SK-N-SH (cell line): Measurements from ENCODE around the gene PCDHA8. TPM values are rescaled to one million over a fixed set of nuclear protein-coding genes. Genes with fewer than 3 reads are reported as not detected.

Source experiments
- CTCF ChIA-PET: fragments of 300-600, 350-600 bp; formaldehyde crosslinking; extraction: SDS; loops from one replicate; lab custom pipeline; 2021; lab: Yijun Ruan, JAX
- POLR2A ChIA-PET: fragments of 350-600 bp; sonication (Branson Sonifier 250); formaldehyde crosslinking; extraction: SDS; loops from one replicate; lab custom pipeline; 2020; ENCODE audit warnings: antibody characterized with exemption, inconsistent platforms; lab: Yijun Ruan, JAX
- DNase-seq: peaks from one replicate; pipeline ENCODE4 v3.0.0; 2012
- H2AFZ ChIP-seq: fragments of 200-600 bp; sonication (generic); 2 replicates; pipeline ENCODE4 v1.8.1; 2016; ENCODE audit warnings: antibody characterized with exemption, mild to moderate bottlenecking, low read depth
- H3F3A ChIP-seq: fragments of 200-600 bp; sonication (generic); replicated peaks from 2 replicates; pipeline ENCODE3; 2016; ENCODE audit warnings: antibody characterized with exemption, mild to moderate bottlenecking; ENCODE audit not compliant: insufficient read depth
- H3K27ac ChIP-seq, 2 experiments: fragments of 200-500 bp in 1 of 2; fragments of 200-600 bp in 1 of 2; sonication (Bioruptor generic) in 1 of 2; sonication (generic), shearing (Covaris generic) in 1 of 2; 2 replicates each; pipeline versions ENCODE4 v1.5.1 to v1.6.1; 2014 to 2016; ENCODE audit warnings: low read depth in 2 of 2, inconsistent platforms in 1 of 2, low read length in 1 of 2, mild to moderate bottlenecking in 1 of 2, mixed read lengths in 1 of 2
- H3K27me3 ChIP-seq: fragments of 200-600 bp; sonication (generic), shearing (Covaris generic); 2 replicates; pipeline ENCODE4 v1.6.1; 2016; ENCODE audit warnings: mixed run types; ENCODE audit not compliant: insufficient read depth
- H3K36me3 ChIP-seq, 2 experiments: fragments of 200-500 bp in 1 of 2; fragments of 200-600 bp in 1 of 2; sonication (Bioruptor generic) in 1 of 2; sonication (generic) in 1 of 2; replicated peaks in 1 of 2; 2 replicates each; pipeline versions ENCODE3 to v1.5.1; 2014 to 2016; ENCODE audit warnings: low read length in 1 of 2, mild to moderate bottlenecking in 1 of 2; ENCODE audit not compliant: insufficient read depth in 2 of 2, control insufficient read depth in 1 of 2
- H3K4me1 ChIP-seq, 2 experiments: fragments of 200-500 bp in 1 of 2; fragments of 200-600 bp in 1 of 2; sonication (Bioruptor generic) in 1 of 2; sonication (generic), shearing (Covaris generic) in 1 of 2; 2 replicates each; pipeline versions ENCODE4 v1.5.1 to v1.6.1; 2014 to 2016; ENCODE audit warnings: low read depth in 1 of 2, low read length in 1 of 2, mixed run types in 1 of 2; ENCODE audit not compliant: insufficient read depth in 2 of 2, control insufficient read depth in 1 of 2
- H3K4me2 ChIP-seq: fragments of 200-600 bp; sonication (generic), shearing (Covaris generic); 2 replicates; pipeline ENCODE4 v1.6.1; 2017; ENCODE audit warnings: mixed run types
- H3K4me3 ChIP-seq, 2 experiments: fragments of 200-500 bp in 1 of 2; fragments of 200-600 bp in 1 of 2; sonication (Bioruptor generic) in 1 of 2; sonication (generic), shearing (Covaris generic) in 1 of 2; 2 replicates each; pipeline versions ENCODE4 v1.5.1 to v1.8.1; 2014 to 2016; ENCODE audit warnings: low read depth in 2 of 2, inconsistent platforms in 1 of 2, low read length in 1 of 2, mild to moderate bottlenecking in 1 of 2, mixed read lengths in 1 of 2, moderate library complexity in 1 of 2
- H3K79me2 ChIP-seq: fragments of 200-600 bp; sonication (generic); 2 replicates; pipeline ENCODE4 v1.8.1; 2017; ENCODE audit warnings: mild to moderate bottlenecking; ENCODE audit not compliant: insufficient read depth
- H3K9ac ChIP-seq: fragments of 200-600 bp; sonication (generic); 2 replicates; pipeline ENCODE4 v1.6.1; 2017; ENCODE audit warnings: mixed run types
- H3K9me2 ChIP-seq: fragments of 200-600 bp; sonication (generic); 2 replicates; pipeline ENCODE4 v1.6.1; 2017; ENCODE audit warnings: mixed run types
- H3K9me3 ChIP-seq: fragments of 200-600 bp; sonication (generic); 2 replicates; pipeline ENCODE4 v1.6.1; 2017; ENCODE audit warnings: mixed run types, mild to moderate bottlenecking, moderate library complexity
- H4K20me1 ChIP-seq: fragments of 200-600 bp; sonication (generic); 2 replicates; pipeline ENCODE4 v1.6.1; 2017; ENCODE audit warnings: mild to moderate bottlenecking, mixed run types; ENCODE audit not compliant: insufficient read depth
- ELF1 ChIP-seq: IDR thresholded peaks from 2 replicates; pipeline ENCODE4 v1.4.0; 2012
- EP300 ChIP-seq, 2 experiments: IDR thresholded peaks; 2 replicates each; pipeline versions ENCODE4 v1.4.0 to v1.6.1; 2012; ENCODE audit warnings: borderline replicate concordance in 1 of 2, low read depth in 1 of 2, low read length in 1 of 2
- EZH2phosphoT487 ChIP-seq: fragments of 200-600 bp; sonication (generic); IDR thresholded peaks from 2 replicates; pipeline ENCODE4 v1.6.1; 2017; ENCODE audit warnings: low read depth, mixed run types, mild to moderate bottlenecking, antibody characterized with exemption, moderate library complexity, borderline replicate concordance
- FOXJ3 ChIP-seq: sonication (generic); formaldehyde crosslinking; IDR thresholded peaks from 2 replicates; pipeline ENCODE4 v1.5.1; 2020; ENCODE audit warnings: mild to moderate bottlenecking, missing genetic modification reagents
- MXI1 ChIP-seq: IDR thresholded peaks from 2 replicates; pipeline ENCODE4 v1.6.1; 2012; ENCODE audit warnings: mild to moderate bottlenecking, low read depth, low read length, improper control_type of control experiment
- NFIC ChIP-seq: IDR thresholded peaks from 2 replicates; pipeline ENCODE4 v1.4.0; 2012; ENCODE audit warnings: borderline replicate concordance
- POLR2AphosphoS5 ChIP-seq: IDR thresholded peaks from 2 replicates; pipeline ENCODE4 v1.6.1; 2012; ENCODE audit warnings: low read depth, low read length
- RAD21 ChIP-seq: IDR thresholded peaks from 2 replicates; pipeline ENCODE4 v1.6.1; 2012; ENCODE audit warnings: mild to moderate bottlenecking, low read length
- REST ChIP-seq: IDR thresholded peaks from 2 replicates; pipeline ENCODE4 v1.6.1; 2012; ENCODE audit warnings: mild to moderate bottlenecking, low read depth, low read length, moderate library complexity
- RFX5 ChIP-seq: IDR thresholded peaks from 2 replicates; pipeline ENCODE4 v1.6.1; 2012; ENCODE audit warnings: mild to moderate bottlenecking, improper control_type of control experiment, low read length
- SMC3 ChIP-seq: IDR thresholded peaks from 2 replicates; pipeline ENCODE4 v1.6.1; 2012; ENCODE audit warnings: low read depth, low read length, improper control_type of control experiment
- TCF12 ChIP-seq: IDR thresholded peaks from 2 replicates; pipeline ENCODE4 v1.4.0; 2012
- TEAD4 ChIP-seq: IDR thresholded peaks from 2 replicates; pipeline ENCODE4 v1.4.0; 2012; ENCODE audit warnings: mild to moderate bottlenecking, borderline replicate concordance; ENCODE audit not compliant: insufficient read depth
- USF1 ChIP-seq: IDR thresholded peaks from 2 replicates; pipeline ENCODE4 v1.4.0; 2012; ENCODE audit warnings: low read depth, borderline replicate concordance
- YY1 ChIP-seq: IDR thresholded peaks from 2 replicates; pipeline ENCODE4 v1.4.0; 2012; ENCODE audit warnings: low read depth, mild to moderate bottlenecking
- ZBTB33 ChIP-seq: IDR thresholded peaks from 2 replicates; pipeline ENCODE4 v1.4.0; 2012; ENCODE audit warnings: low read depth, borderline replicate concordance
- WGBS: methylation state at CpG from one replicate; pipeline ENCODE4 v1.1.6; 2017; ENCODE audit warnings: low lambda C conversion rate; 5-methylcytosine and 5-hydroxymethylcytosine counted together
- polyA plus RNA-seq, 3 experiments: library from polyadenylated mRNA; depleted of rRNA; stranded (reverse); fragments of >200 nt; gene quantifications; 2 replicates each; pipeline ENCODE4 v1.2.3, GENCODE V29; 2012
- TF ChIP-seq, protein P1 (sequence below): fragments of 200-600 bp; sonication (generic); IDR thresholded peaks from 2 replicates; pipeline ENCODE4 v1.6.1; 2017; ENCODE audit warnings: antibody characterized with exemption, mild to moderate bottlenecking, moderate library complexity

Gene PCDHA8
- polyA plus RNA-seq, 1 of the 3 experiments (the other 2 are of a cell fraction) = 0.54 TPM

DNA sequence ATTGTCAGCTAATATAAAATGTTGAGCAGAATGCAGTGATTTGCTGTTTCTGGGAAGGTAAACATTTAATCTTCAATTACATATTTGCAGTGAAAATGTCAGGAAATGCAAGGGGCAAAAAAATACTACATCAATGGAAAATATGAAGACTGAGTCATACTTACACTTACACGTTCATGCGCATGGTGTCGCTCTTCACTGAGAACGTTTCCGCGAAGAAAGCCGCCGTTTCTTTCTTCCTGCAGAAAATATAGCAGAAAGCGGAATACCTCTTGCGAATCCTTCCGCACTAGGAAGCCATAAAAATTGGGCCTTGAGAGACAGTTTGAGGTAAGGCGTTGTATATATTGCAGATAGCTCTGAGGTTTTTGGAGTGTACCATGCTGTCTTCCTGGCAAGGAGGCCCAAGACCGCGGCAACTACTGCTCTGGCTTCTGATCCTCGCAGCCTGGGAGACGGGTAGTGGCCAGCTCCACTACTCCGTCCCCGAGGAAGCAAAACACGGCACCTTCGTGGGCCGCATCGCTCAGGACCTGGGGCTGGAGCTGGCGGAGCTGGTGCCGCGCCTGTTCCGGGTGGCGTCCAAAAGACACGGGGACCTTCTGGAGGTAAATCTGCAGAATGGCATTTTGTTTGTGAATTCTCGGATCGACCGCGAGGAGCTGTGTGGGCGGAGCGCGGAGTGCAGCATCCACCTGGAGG lies 41.1 kb downstream of the PCDHA8 start, which contains the start of gene PCDHA13 (continued):
- TF ChIP-seq REST = no peak

DNA sequence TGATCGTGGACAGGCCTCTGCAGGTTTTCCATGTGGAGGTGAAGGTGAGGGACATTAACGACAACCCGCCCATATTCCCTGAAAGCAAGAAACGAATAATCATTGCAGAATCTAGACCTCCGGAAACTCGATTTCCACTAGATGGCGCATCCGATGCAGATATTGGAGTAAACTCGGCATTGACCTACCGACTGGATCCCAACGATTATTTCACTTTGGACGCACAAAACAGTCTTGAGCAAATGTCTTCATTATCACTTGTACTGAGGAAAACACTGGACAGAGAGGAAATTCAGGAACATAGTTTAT lies 41.6 kb downstream of the PCDHA8 start:
- ChIA-PET CTCF (interaction anchor here (0.7 to 1.3 kb wide), 4 partner anchors 17 to 43 kb away, joined by 3 to 4 read pairs (median 4); partner anchors contain the start of gene PCDHAC1), POLR2A (no interaction called here)
- Histone ChIP-seq H3F3A (no peaks in the 10 kb centered on the region), H3K36me3 (no peaks in the 10 kb centered on the region), H3K4me3 (no peak overlapping the region), H2AFZ (no peak overlapping the region), H3K4me2 (no peak overlapping the region), H3K9me2 (no peaks in the 10 kb centered on the region), H3K9me3 (no peaks in the 10 kb centered on the region; the same call in 1 of the 2 replicates), H3K27ac (no peak overlapping the region), H3K4me1 (no peaks in the 10 kb centered on the region; a peak in 1 of 4 replicates), H3K27me3 (no peaks in the 10 kb centered on the region), H3K9ac (no peak overlapping the region), H4K20me1 (no peaks in the 10 kb centered on the region), H3K79me2 (no peaks in the 10 kb centered on the region)
- TF ChIP-seq RAD21 (peak; percentile 49), SMC3 (peak; percentile 29; the same call in 1 of the 2 replicates), ELF1 (no peak)
- DNase-seq = peak; percentile 43
- 81% methylated on average over 12 of the region's 12 CpGs for WGBS

DNA sequence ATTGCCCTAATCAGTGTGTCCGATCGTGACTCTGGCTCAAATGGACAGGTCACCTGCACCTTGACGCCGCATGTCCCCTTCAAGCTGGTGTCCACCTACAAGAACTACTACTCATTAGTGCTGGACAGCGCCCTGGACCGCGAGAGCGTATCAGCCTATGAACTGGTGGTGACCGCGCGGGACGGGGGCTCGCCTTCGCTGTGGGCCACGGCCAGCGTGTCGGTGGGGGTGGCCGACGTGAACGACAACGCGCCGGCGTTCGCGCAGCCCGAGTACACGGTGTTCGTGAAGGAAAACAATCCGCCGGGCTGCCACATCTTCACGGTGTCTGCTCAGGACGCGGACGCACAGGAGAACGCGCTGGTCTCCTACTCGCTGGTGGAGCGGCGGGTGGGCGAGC lies 42.4 kb downstream of the PCDHA8 start:
- H2AFZ ChIP-seq = no peak overlapping the region
- H3K4me2 ChIP-seq = no peak overlapping the region
- POLR2A ChIA-PET = no interaction called here
- no peak overlapping the region for H3K27ac ChIP-seq
- H3K27me3 ChIP-seq = no peaks in the 10 kb centered on the region
- WGBS = 97% methylated on average over 41 of the region's 41 CpGs
- DNase-seq = no peak
- no peaks in the 10 kb centered on the region for H3K79me2 ChIP-seq
- no peak overlapping the region for H3K9ac ChIP-seq
- no peak overlapping the region; a peak in 1 of 4 replicates for H3K4me3 ChIP-seq
- H3K36me3 ChIP-seq = no peaks in the 10 kb centered on the region
- H3F3A ChIP-seq = no peaks in the 10 kb centered on the region
- no peaks in the 10 kb centered on the region for H3K9me2 ChIP-seq
- CTCF ChIA-PET = interaction anchor here (0.7 to 1.4 kb wide), 4 partner anchors 8 to 42 kb away, joined by 3 to 4 read pairs (median 4); partner anchors contain the start of gene PCDHAC1
- H4K20me1 ChIP-seq = no peaks in the 10 kb centered on the region
- no peaks in the 10 kb centered on the region; the same call in 1 of the 2 replicates for H3K9me3 ChIP-seq
- no peaks in the 10 kb centered on the region for H3K4me1 ChIP-seq
- TF ChIP-seq EZH2phosphoT487 (no peak), ELF1 (no peak), NFIC (no peak), POLR2AphosphoS5 (no peak), TEAD4 (no peak), RFX5 (no peak), MXI1 (no peak), ZBTB33 (no peak), FOXJ3 (CRISPR knock-in tag) (no peak), EP300 (IDR thresholded peaks at IDR 0.05; ENCODE audit: borderline replicate concordance in 1 of 2, low read depth in 1 of 2, low read length in 1 of 2) (no peak), USF1 (no peak), RAD21 (no peak), TCF12 (no peak), YY1 (no peak)
- TF ChIP-seq, protein P1, sequence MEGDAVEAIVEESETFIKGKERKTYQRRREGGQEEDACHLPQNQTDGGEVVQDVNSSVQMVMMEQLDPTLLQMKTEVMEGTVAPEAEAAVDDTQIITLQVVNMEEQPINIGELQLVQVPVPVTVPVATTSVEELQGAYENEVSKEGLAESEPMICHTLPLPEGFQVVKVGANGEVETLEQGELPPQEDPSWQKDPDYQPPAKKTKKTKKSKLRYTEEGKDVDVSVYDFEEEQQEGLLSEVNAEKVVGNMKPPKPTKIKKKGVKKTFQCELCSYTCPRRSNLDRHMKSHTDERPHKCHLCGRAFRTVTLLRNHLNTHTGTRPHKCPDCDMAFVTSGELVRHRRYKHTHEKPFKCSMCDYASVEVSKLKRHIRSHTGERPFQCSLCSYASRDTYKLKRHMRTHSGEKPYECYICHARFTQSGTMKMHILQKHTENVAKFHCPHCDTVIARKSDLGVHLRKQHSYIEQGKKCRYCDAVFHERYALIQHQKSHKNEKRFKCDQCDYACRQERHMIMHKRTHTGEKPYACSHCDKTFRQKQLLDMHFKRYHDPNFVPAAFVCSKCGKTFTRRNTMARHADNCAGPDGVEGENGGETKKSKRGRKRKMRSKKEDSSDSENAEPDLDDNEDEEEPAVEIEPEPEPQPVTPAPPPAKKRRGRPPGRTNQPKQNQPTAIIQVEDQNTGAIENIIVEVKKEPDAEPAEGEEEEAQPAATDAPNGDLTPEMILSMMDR = no peak
